WTC11 (cell line): ENCODE measurements around the gene ALDOA.

Experiments
- TF ChIP-seq, protein P1 (sequence below): sonication (generic); formaldehyde crosslinking; IDR thresholded peaks from 2 replicates; pipeline ENCODE4 v1.8.0; 2022; ENCODE audit warnings: mild to moderate bottlenecking, missing genetic modification reagents
- TF ChIP-seq, protein P2 (sequence below): sonication (generic); formaldehyde crosslinking; IDR thresholded peaks from 2 replicates; pipeline ENCODE4 v1.8.0; 2023; ENCODE audit warnings: missing genetic modification reagents, mild to moderate bottlenecking, borderline replicate concordance

DNA sequence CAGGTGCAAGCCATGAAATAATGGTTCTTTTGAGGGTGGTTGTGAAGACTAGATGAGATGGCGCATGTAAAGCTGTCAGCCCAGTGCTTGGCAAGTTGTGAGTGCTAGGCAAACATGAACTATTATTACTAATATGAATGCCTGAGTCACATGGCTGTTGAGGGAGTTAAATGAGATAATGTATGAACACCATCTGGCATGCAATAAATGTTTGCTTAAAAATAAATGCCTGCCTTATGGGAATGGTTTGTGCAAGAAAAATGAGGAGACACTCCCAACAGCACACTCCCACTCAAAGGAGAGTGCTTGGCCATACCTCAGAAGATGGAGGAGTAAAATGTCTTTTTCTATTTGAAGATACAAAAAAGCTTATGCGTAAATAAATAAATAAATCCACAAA, 53.9 kb downstream of the ALDOA start:
- TF ChIP-seq, protein P1, sequence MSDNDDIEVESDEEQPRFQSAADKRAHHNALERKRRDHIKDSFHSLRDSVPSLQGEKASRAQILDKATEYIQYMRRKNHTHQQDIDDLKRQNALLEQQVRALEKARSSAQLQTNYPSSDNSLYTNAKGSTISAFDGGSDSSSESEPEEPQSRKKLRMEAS (CRISPR knock-in tag): no peak
- TF ChIP-seq, protein P2, sequence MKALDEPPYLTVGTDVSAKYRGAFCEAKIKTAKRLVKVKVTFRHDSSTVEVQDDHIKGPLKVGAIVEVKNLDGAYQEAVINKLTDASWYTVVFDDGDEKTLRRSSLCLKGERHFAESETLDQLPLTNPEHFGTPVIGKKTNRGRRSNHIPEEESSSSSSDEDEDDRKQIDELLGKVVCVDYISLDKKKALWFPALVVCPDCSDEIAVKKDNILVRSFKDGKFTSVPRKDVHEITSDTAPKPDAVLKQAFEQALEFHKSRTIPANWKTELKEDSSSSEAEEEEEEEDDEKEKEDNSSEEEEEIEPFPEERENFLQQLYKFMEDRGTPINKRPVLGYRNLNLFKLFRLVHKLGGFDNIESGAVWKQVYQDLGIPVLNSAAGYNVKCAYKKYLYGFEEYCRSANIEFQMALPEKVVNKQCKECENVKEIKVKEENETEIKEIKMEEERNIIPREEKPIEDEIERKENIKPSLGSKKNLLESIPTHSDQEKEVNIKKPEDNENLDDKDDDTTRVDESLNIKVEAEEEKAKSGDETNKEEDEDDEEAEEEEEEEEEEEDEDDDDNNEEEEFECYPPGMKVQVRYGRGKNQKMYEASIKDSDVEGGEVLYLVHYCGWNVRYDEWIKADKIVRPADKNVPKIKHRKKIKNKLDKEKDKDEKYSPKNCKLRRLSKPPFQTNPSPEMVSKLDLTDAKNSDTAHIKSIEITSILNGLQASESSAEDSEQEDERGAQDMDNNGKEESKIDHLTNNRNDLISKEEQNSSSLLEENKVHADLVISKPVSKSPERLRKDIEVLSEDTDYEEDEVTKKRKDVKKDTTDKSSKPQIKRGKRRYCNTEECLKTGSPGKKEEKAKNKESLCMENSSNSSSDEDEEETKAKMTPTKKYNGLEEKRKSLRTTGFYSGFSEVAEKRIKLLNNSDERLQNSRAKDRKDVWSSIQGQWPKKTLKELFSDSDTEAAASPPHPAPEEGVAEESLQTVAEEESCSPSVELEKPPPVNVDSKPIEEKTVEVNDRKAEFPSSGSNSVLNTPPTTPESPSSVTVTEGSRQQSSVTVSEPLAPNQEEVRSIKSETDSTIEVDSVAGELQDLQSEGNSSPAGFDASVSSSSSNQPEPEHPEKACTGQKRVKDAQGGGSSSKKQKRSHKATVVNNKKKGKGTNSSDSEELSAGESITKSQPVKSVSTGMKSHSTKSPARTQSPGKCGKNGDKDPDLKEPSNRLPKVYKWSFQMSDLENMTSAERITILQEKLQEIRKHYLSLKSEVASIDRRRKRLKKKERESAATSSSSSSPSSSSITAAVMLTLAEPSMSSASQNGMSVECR (CRISPR knock-in tag): no peak
